Lower leg skin (tissue), 4 donors: ENCODE data around the gene KIF1A. TPM values are rescaled to one million over a fixed set of nuclear protein-coding genes. Genes with fewer than 3 reads are reported as not detected.
"Not testable (repeated sequence)": the region's sequence is repeated elsewhere in the genome, so short reads cannot be mapped to it uniquely, and the experiment has no call there.

Experiments
- DNase-seq, 2 donors: peaks; one replicate each; pipeline ENCODE4 v3.0.0-alpha.2; 2019; ENCODE audit warnings: low spot score in 2 of 2
- H3K4me3 ChIP-seq: fragments of 200-600 bp; sonication (generic); 2 replicates; pipeline ENCODE4 v1.5.1; 2017; ENCODE audit warnings: mild to moderate bottlenecking, low read depth; ENCODE audit not compliant: poor library complexity, severe bottlenecking
- CTCF ChIP-seq, 3 donors: fragments of 450-650 bp; IDR thresholded peaks; one replicate each; pipeline ENCODE4 v1.5.1; 2016; ENCODE audit warnings: antibody characterized with exemption in 3 of 3, mild to moderate bottlenecking in 3 of 3, moderate library complexity in 2 of 3
- POLR2A ChIP-seq, 2 donors: fragments of 450-650 bp; IDR thresholded peaks; one replicate each; pipeline ENCODE4 v1.6.1; 2016 to 2017; ENCODE audit warnings: antibody characterized with exemption in 2 of 2, mild to moderate bottlenecking in 1 of 2, moderate library complexity in 1 of 2
- WGBS, 2 donors: methylation state at CpG; one replicate each; pipeline ENCODE4 v1.1.5; 2018; 5-methylcytosine and 5-hydroxymethylcytosine counted together
- intact Hi-C: fragments of 100-400 bp; cut with DNase I; formaldehyde crosslinking; loops from one replicate; pipeline ENCODE4 v1.15.0; 2023; ENCODE audit warnings: low total_unique reads
- total RNA-seq, 4 donors: library from RNA; depleted of rRNA; stranded (reverse); fragments of >200 nt; gene quantifications; one replicate each; pipeline ENCODE4 v1.1.0, GENCODE V29; 2016

KIF1A gene
- total RNA-seq, 4 donors from 2014 or later = 0.76 to 4.3 (median 3.0) TPM

GRCh38 chr2:240695593-240695992 is 124.4 kb downstream of the KIF1A start:
- H3K4me3 ChIP-seq, intact Hi-C loops, DNase-seq: not testable (repeated sequence)
- no CpG with 5 or more reads among the region's 19 CpGs for WGBS, 2 donors

- intact Hi-C loops, DNase-seq, H3K4me3 ChIP-seq: not testable (repeated sequence)
- no CpG with 5 or more reads among the region's 12 CpGs for WGBS, 2 donors
Observed at GRCh38 chr2:240694304-240694703, 125.7 kb downstream of the KIF1A start.

- H3K4me3 ChIP-seq, intact Hi-C loops: not testable (repeated sequence)
- DNase-seq = peak in 1 of 2 donors; percentile 81
- 76 to 82% methylated on average over 5 of the region's 34 CpGs for WGBS, 2 donors
Observed at GRCh38 chr2:240692583-240693561, 127.1 kb downstream of the KIF1A start.

- H3K4me3 ChIP-seq, intact Hi-C loops: not testable (repeated sequence)
- 68 to 84% methylated on average over 8 to 19 of the region's 37 CpGs for WGBS, 2 donors
- peak in 1 of 2 donors; percentile 25 for DNase-seq
Observed at GRCh38 chr2:240691631-240692420, 128.2 kb downstream of the KIF1A start, which contains the start of gene AQP12A. Gene AQP12A (plus strand): TSS chr2:240691866. CDS start chr2:240691914, 48 bp downstream.

GRCh38 chr2:240691075-240691427 is 129.0 kb downstream of the KIF1A start:
- DNase-seq, intact Hi-C loops: not testable (repeated sequence)
- WGBS, 2 donors = 75% methylated on average over 1 of the region's 2 CpGs; no CpG with 5 or more reads in 1 of the 2 donors

GRCh38 chr2:240690421-240691074 is 129.5 kb downstream of the KIF1A start:
- DNase-seq = peak in 1 of 2 donors; percentile 9
- H3K4me3 ChIP-seq, intact Hi-C loops: not testable (repeated sequence)
- WGBS, 2 donors = 69 to 78% methylated on average over 8 of the region's 18 CpGs

More at GRCh38 chr2:240691075-240691427, 129.0 kb downstream of the KIF1A start:
- H3K4me3 ChIP-seq = not testable (repeated sequence)

GRCh38 chr2:240689975-240690374 is 130.0 kb downstream of the KIF1A start:
- DNase-seq = peak in 1 of 2 donors; percentile 31
- no peak overlapping the region for H3K4me3 ChIP-seq
- intact Hi-C loops = no loop called here
- no peak for TF ChIP-seq POLR2A (IDR thresholded peaks at IDR 0.05)
- WGBS, 2 donors = 73 to 74% methylated on average over 7 to 9 of the region's 11 CpGs

GRCh38 chr2:240688553-240688919 is 131.5 kb downstream of the KIF1A start:
- TF ChIP-seq CTCF (IDR thresholded peaks at IDR 0.05) (no peak), POLR2A (IDR thresholded peaks at IDR 0.05) (no peak)
- H3K4me3 ChIP-seq = no peak overlapping the region
- WGBS, 2 donors = 86 to 88% methylated on average over 7 to 9 of the region's 9 CpGs
- peak in 1 of 2 donors; percentile 79 for DNase-seq
- intact Hi-C loops = no loop called here
